ENCODE data around the gene SEMA5A.

SEMA5A gene

DNA sequence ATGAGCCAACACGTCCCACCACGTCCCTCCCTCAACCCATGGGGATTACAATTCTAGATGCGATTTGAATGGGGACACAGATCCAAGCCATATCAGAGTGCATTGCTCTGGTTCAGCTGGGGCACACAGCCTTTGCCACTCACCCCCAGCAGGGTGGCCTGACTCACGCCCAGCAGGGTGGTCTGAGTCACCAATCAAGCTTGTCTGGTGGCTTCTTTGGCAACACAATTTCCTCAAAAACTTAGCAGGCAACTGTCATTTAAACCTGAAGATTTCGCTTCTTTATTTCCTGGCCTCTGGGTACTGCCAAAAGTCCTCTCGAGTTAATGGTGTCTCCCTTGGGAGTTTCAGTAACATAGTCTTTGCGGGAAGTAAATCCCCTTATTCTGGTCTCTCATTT lies 16.3 kb upstream of the SEMA5A start:
- no peak for DNase-seq
- H3K4me1 ChIP-seq: no peaks in the 10 kb centered on the region
- H3K4me3 ChIP-seq (ENCODE audit: low read depth, low read length): no peak overlapping the region
- H3K36me3 ChIP-seq: no peaks in the 10 kb centered on the region
- no peaks in the 10 kb centered on the region for H3K27me3 ChIP-seq
- TF ChIP-seq, protein P1, sequence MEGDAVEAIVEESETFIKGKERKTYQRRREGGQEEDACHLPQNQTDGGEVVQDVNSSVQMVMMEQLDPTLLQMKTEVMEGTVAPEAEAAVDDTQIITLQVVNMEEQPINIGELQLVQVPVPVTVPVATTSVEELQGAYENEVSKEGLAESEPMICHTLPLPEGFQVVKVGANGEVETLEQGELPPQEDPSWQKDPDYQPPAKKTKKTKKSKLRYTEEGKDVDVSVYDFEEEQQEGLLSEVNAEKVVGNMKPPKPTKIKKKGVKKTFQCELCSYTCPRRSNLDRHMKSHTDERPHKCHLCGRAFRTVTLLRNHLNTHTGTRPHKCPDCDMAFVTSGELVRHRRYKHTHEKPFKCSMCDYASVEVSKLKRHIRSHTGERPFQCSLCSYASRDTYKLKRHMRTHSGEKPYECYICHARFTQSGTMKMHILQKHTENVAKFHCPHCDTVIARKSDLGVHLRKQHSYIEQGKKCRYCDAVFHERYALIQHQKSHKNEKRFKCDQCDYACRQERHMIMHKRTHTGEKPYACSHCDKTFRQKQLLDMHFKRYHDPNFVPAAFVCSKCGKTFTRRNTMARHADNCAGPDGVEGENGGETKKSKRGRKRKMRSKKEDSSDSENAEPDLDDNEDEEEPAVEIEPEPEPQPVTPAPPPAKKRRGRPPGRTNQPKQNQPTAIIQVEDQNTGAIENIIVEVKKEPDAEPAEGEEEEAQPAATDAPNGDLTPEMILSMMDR (IDR thresholded peaks at IDR 0.05; ENCODE audit: low read depth, low read length): no peak
- H3K9me3 ChIP-seq: no peaks in the 10 kb centered on the region

DNA sequence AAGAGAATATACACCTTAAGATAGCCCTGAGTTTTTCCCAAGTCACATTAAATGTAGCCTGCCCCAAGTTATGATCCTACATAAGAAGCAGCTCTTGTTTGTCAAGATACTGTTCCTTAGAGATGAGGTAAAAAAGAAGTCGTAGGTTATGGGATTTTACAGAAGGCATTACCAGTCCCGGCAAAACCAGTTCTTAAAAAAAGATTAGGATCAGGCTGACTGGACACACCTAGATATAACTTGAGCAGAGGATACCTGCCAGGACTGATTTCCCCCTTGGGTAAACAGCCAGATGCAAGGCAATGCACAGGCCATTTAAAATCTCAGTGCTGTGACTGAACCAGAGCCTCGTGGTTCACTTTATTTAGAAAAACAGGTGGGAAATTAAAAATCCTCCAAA lies 14.1 kb upstream of the SEMA5A start:
- Histone ChIP-seq H3K27me3 (no peaks in the 10 kb centered on the region), H3K4me3 (ENCODE audit: low read depth, low read length) (no peak overlapping the region), H3K36me3 (no peaks in the 10 kb centered on the region), H3K9me3 (no peaks in the 10 kb centered on the region), H3K4me1 (no peaks in the 10 kb centered on the region)
- TF ChIP-seq, protein P1 (IDR thresholded peaks at IDR 0.05; ENCODE audit: low read depth, low read length): no peak
- no peak for DNase-seq

DNA sequence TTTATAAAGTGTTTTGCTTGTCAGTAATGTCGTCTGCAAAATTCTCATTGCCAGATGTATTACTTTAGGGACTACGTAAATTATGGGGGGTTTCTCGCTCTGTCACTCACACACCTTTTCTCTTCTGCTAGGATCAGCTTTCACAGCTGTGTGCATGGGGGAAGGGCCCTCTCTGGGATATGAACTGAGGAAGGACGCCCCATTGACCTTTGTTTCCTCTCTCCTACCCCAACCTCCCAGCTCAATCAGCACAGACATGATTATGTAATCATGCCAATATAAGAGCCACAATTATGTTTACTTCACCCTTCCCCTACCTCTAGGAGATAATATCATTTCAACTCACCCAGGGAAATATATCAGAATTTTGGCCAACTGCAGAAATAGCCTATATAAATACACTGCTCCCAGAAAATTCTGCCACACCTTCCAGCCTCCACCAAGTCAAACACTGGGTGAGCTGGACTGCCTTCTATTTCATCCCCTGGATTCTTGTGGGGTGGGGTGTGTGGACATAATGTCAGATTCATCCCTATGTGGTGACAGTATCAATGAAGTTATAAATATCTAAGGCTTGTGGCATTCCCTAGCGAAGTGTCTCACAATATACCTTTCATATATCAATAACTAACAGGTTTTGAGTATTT lies 12.6 kb upstream of the SEMA5A start:
- DNase-seq: no peak
- no peak overlapping the region for H3K4me3 ChIP-seq (ENCODE audit: low read depth, low read length)
- no peaks in the 10 kb centered on the region for H3K9me3 ChIP-seq
- no peaks in the 10 kb centered on the region for H3K27me3 ChIP-seq
- H3K36me3 ChIP-seq: no peaks in the 10 kb centered on the region
- TF ChIP-seq, protein P1 (IDR thresholded peaks at IDR 0.05; ENCODE audit: low read depth, low read length): no peak
- H3K4me1 ChIP-seq: no peaks in the 10 kb centered on the region

DNA sequence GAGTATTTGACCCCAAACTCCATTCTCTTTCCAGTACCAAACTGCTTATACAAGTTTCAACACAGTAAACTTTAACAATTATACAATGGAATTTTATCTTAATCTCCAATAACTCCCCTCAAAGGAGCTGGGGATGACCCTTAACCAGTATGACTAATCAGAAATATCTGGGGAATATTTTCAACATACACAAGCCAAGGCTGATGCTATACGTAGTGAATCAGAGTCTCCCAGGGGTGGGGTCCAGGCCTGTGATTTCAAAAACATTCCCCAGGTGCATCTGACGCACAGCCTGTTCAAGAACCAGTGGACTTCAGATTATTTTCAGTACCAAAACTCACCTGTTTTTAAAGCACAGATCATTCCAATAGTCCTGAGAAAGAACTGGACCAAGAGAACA lies 11.8 kb upstream of the SEMA5A start:
- TF ChIP-seq, protein P1 (IDR thresholded peaks at IDR 0.05; ENCODE audit: low read depth, low read length): no peak
- Histone ChIP-seq H3K27me3 (no peaks in the 10 kb centered on the region), H3K4me3 (ENCODE audit: low read depth, low read length) (no peak overlapping the region), H3K4me1 (no peaks in the 10 kb centered on the region), H3K36me3 (no peaks in the 10 kb centered on the region), H3K9me3 (no peaks in the 10 kb centered on the region)
- DNase-seq: no peak

DNA sequence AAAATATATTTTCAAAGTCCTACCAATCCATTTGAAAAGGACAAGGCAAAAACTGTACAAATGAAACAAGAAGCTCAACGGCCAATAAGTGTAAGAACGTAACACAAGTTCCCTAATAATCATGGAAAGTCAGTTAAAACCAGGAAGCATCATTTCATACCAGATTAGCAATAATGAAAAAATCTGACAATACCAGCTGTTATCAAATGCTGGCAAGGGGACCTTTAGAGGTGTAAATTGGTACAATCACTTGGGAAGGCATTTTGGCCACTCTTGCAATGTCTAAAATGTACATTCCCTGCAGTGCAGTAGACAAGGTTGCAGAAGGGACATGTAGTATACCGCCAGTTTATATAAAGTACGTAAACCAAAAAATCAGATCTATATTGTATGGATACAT lies 10.1 kb upstream of the SEMA5A start:
- no peaks in the 10 kb centered on the region for H3K27me3 ChIP-seq
- TF ChIP-seq, protein P1 (IDR thresholded peaks at IDR 0.05; ENCODE audit: low read depth, low read length): no peak
- no peaks in the 10 kb centered on the region for H3K36me3 ChIP-seq
- H3K4me3 ChIP-seq (ENCODE audit: low read depth, low read length): no peak overlapping the region
- no peak for DNase-seq
- H3K9me3 ChIP-seq: no peaks in the 10 kb centered on the region
- H3K4me1 ChIP-seq: no peaks in the 10 kb centered on the region

DNA sequence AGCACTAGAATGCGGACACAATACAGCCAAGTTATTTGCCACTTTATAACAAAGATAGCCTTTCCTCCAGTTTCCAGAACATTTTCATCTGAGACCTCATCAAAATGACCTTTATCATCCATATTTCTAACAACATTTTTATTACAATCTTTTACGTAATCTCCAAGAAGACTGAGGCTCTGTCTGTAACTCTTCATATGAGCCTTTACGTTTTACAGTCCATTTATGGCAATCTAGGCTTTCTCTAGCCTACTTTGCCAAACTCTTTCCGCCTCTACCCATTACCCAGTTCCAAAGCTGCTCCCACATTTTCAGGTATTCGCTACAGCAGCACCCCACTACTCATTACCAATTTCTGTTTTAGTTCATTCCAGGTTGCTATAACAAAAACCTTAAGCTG lies 8.2 kb upstream of the SEMA5A start:
- Histone ChIP-seq H3K4me3 (ENCODE audit: low read depth, low read length) (no peak overlapping the region), H3K9me3 (no peaks in the 10 kb centered on the region), H3K36me3 (no peaks in the 10 kb centered on the region), H3K4me1 (no peaks in the 10 kb centered on the region), H3K27me3 (no peaks in the 10 kb centered on the region; the same call in 1 of the 2 replicates)
- TF ChIP-seq, protein P1 (IDR thresholded peaks at IDR 0.05; ENCODE audit: low read depth, low read length): no peak
- no peak for DNase-seq
